Measurements from ENCODE around the gene PRDM16. TPM values are rescaled to one million over a fixed set of nuclear protein-coding genes. Genes with fewer than 3 reads are reported as not detected.

Gene PRDM16
- total and polyA plus RNA-seq, 2 donors (not counting 1 experiment from before 2014, with no cell fraction given): 0.03 to 0.12 TPM

GRCh38 chr1:3312310-3312897 lies 243.4 kb downstream of the PRDM16 start:
- Histone ChIP-seq H3K9ac (ENCODE audit: low read length) (no peak overlapping the region), H3K27me3 (replicated peaks in 1 of 4; ENCODE audit: control extremely low read depth in 1 of 4, control insufficient read depth in 3 of 4, insufficient read depth in 4 of 4, low read length in 3 of 4) (peaks cover 0 to 12% (median 2%) of the 10 kb centered on the region in 4 experiments), H3K4me1 (ENCODE audit: control insufficient read depth in 2 of 2, insufficient read depth in 2 of 2, low read length in 2 of 2) (no peaks in the 10 kb centered on the region), H3K27ac (ENCODE audit: low read length in 2 of 2) (no peak overlapping the region), H2AFZ (ENCODE audit: insufficient read depth, low read depth, low read length, poor library complexity, severe bottlenecking) (no peak overlapping the region), H3K9me3 (ENCODE audit: control extremely low read depth in 1 of 3, control insufficient read depth in 2 of 3, insufficient read depth in 1 of 3, low read length in 2 of 3) (peaks cover 0 to 24% (median 10%) of the 10 kb centered on the region in 3 donors), H3K79me2 (ENCODE audit: control insufficient read depth, insufficient read depth, low read length) (no peaks in the 10 kb centered on the region), H4K20me1 (ENCODE audit: control insufficient read depth, insufficient read depth, low read length, poor library complexity, severe bottlenecking) (no peaks in the 10 kb centered on the region), H3K36me3 (replicated peaks in 1 of 2; ENCODE audit: control extremely low read depth in 1 of 2, control insufficient read depth in 1 of 2, extremely low read depth in 1 of 2, insufficient read depth in 2 of 2, low read length in 1 of 2) (no peaks in the 10 kb centered on the region), H3K4me2 (replicated peaks; ENCODE audit: low read depth, low read length, poor library complexity, severe bottlenecking) (no peak overlapping the region), H3K4me3 (ENCODE audit: control extremely low read depth in 1 of 5, extremely low read depth in 1 of 5, insufficient read depth in 1 of 5, low read depth in 2 of 5, low read length in 4 of 5) (no peak overlapping the region)
- Mint-ChIP-seq H3K27me3 (peaks cover 16% of the 10 kb centered on the region), H3K4me1 (peaks cover 6% of the 10 kb centered on the region), H3K9me3 (ENCODE audit: insufficient read depth) (peaks cover 6% of the 10 kb centered on the region), H3K27ac (no peak overlapping the region), H3K4me3 (no peak overlapping the region)
- ChIA-PET POLR2A (no interaction called here), CTCF (no interaction called here)
- 94% methylated on average over 24 of the region's 24 CpGs for WGBS (ENCODE audit: insufficient coverage)
- no peak for DNase-seq
- no peak for ATAC-seq (ENCODE audit: low read depth)
- intact Hi-C loops (cut with micrococcal nuclease): no loop called here
- TF ChIP-seq EZH2 (IDR thresholded peaks at IDR 0.05; ENCODE audit: borderline replicate concordance, insufficient read depth, low read depth, low read length, poor library complexity, severe bottlenecking) (no peak), CTCF (IDR thresholded peaks at IDR 0.05) (no peak)

- peaks cover 16% of the 10 kb centered on the region for H3K27me3 Mint-ChIP-seq
- WGBS (ENCODE audit: insufficient coverage): 35% methylated on average over 33 of the region's 38 CpGs
- POLR2A ChIA-PET: no interaction called here
- CTCF ChIA-PET: no interaction called here
- no peak overlapping the region for H3K4me2 ChIP-seq (replicated peaks; ENCODE audit: low read depth, low read length, poor library complexity, severe bottlenecking)
- H3K4me1 Mint-ChIP-seq: peaks cover 6% of the 10 kb centered on the region
- H3K9ac ChIP-seq (ENCODE audit: low read length): no peak overlapping the region
- TF ChIP-seq CTCF (IDR thresholded peaks at IDR 0.05) (no peak), EZH2 (IDR thresholded peaks at IDR 0.05; ENCODE audit: borderline replicate concordance, insufficient read depth, low read depth, low read length, poor library complexity, severe bottlenecking) (no peak)
- no peak overlapping the region for H3K27ac ChIP-seq (ENCODE audit: low read length in 2 of 2)
- no peak overlapping the region for H2AFZ ChIP-seq (ENCODE audit: insufficient read depth, low read depth, low read length, poor library complexity, severe bottlenecking)
- H3K79me2 ChIP-seq (ENCODE audit: control insufficient read depth, insufficient read depth, low read length): no peaks in the 10 kb centered on the region
- no peaks in the 10 kb centered on the region for H3K36me3 ChIP-seq (replicated peaks in 1 of 2; ENCODE audit: control extremely low read depth in 1 of 2, control insufficient read depth in 1 of 2, extremely low read depth in 1 of 2, insufficient read depth in 2 of 2, low read length in 1 of 2)
- ATAC-seq (ENCODE audit: low read depth): no peak
- H3K4me1 ChIP-seq (ENCODE audit: control insufficient read depth in 2 of 2, insufficient read depth in 2 of 2, low read length in 2 of 2): no peaks in the 10 kb centered on the region
- intact Hi-C loops (cut with micrococcal nuclease): no loop called here
- peaks cover 6% of the 10 kb centered on the region for H3K9me3 Mint-ChIP-seq (ENCODE audit: insufficient read depth)
- no peak overlapping the region for H3K27ac Mint-ChIP-seq
- H3K27me3 ChIP-seq (replicated peaks in 1 of 4; ENCODE audit: control extremely low read depth in 1 of 4, control insufficient read depth in 3 of 4, insufficient read depth in 4 of 4, low read length in 3 of 4): peaks cover 0 to 12% (median 2%) of the 10 kb centered on the region in 4 experiments
- no peak overlapping the region for H3K4me3 Mint-ChIP-seq
- no peak for DNase-seq
- no peak overlapping the region for H3K4me3 ChIP-seq (ENCODE audit: control extremely low read depth in 1 of 5, extremely low read depth in 1 of 5, insufficient read depth in 1 of 5, low read depth in 2 of 5, low read length in 4 of 5)
- no peaks in the 10 kb centered on the region for H4K20me1 ChIP-seq (ENCODE audit: control insufficient read depth, insufficient read depth, low read length, poor library complexity, severe bottlenecking)
- peaks cover 0 to 30% (median 10%) of the 10 kb centered on the region in 3 donors for H3K9me3 ChIP-seq (ENCODE audit: control extremely low read depth in 1 of 3, control insufficient read depth in 2 of 3, insufficient read depth in 1 of 3, low read length in 2 of 3)
Measured at GRCh38 chr1:3312898-3313575, 244.0 kb downstream of the PRDM16 start.
